ENCODE data around the gene OR51D1. TPM values are rescaled to one million over a fixed set of nuclear protein-coding genes. Genes with fewer than 3 reads are reported as not detected.

Gene OR51D1
- total RNA-seq, 1 experiment from 2014 or later, result not detected

GRCh38 chr11:4607096-4607495 is 30.2 kb upstream of the OR51D1 start:
- Histone ChIP-seq H3K36me3 (ENCODE audit: low read depth, low read length) (no peaks in the 10 kb centered on the region), H3K4me3 (ENCODE audit: low read length) (peak overlapping the region; percentile 75), H3K4me2 (ENCODE audit: low read length) (peak overlapping the region; percentile 81), H3K9me2 (replicated peaks; ENCODE audit: low read length) (no peaks in the 10 kb centered on the region), H3K9me3 (ENCODE audit: low read length) (no peaks in the 10 kb centered on the region), H2AFZ (ENCODE audit: low read length) (peak overlapping the region; percentile 99), H3K4me1 (ENCODE audit: insufficient read depth, low read length) (peaks cover 15% of the 10 kb centered on the region), H3K27ac (ENCODE audit: low read length) (no peak overlapping the region), H4K20me1 (ENCODE audit: low read length) (no peaks in the 10 kb centered on the region), H3K27me3 (ENCODE audit: low read length) (no peaks in the 10 kb centered on the region), H3K79me2 (ENCODE audit: low read length) (no peaks in the 10 kb centered on the region), H3F3A (ENCODE audit: low read length, unreplicated experiment) (no peaks in the 10 kb centered on the region), H3K9ac (ENCODE audit: low read length) (peak overlapping the region; percentile 75)
- no peak for ATAC-seq
- BruUV-seq (replicated peaks), result no TSS peak
- ChIA-PET CTCF (no interaction called here), POLR2A (ENCODE audit: unreplicated experiment) (no interaction called here)
- intact Hi-C loops (cut with micrococcal nuclease), result no loop called here
- no peak for DNase-seq
- TF ChIP-seq EZH2 (IDR thresholded peaks at IDR 0.05; ENCODE audit: low read length, unreplicated experiment) (no peak), CTCF (conservative IDR thresholded peaks at IDR 0.05; ENCODE audit: low read depth, low read length) (no peak), EZH2phosphoT487 (IDR thresholded peaks at IDR 0.05; ENCODE audit: borderline replicate concordance, low read length) (no peak)

GRCh38 chr11:4607781-4608666 is 29.3 kb upstream of the OR51D1 start, which contains the start of gene TRIM68:
Gene TRIM68 (minus strand): TSS chr11:4608231. CDS start chr11:4605504, 2,727 bp downstream.
- CTCF ChIA-PET, result no interaction called here
- H3K27me3 ChIP-seq (ENCODE audit: low read length), result no peaks in the 10 kb centered on the region
- TF ChIP-seq EZH2 (IDR thresholded peaks at IDR 0.05; ENCODE audit: low read length, unreplicated experiment), result no peak
- TF ChIP-seq EZH2phosphoT487 (IDR thresholded peaks at IDR 0.05; ENCODE audit: borderline replicate concordance, low read length), result no peak
- TF ChIP-seq CTCF (conservative IDR thresholded peaks at IDR 0.05; ENCODE audit: low read depth, low read length), result no peak
- H3K9me3 ChIP-seq (ENCODE audit: low read length), result no peaks in the 10 kb centered on the region
- peak within 1 kb of the TSS; percentile 75 for H3K9ac ChIP-seq (ENCODE audit: low read length)
- H3K27ac ChIP-seq (ENCODE audit: low read length), result peak within 1 kb of the TSS; percentile 35
- H2AFZ ChIP-seq (ENCODE audit: low read length), result peak within 1 kb of the TSS; percentile 99
- intact Hi-C loops (cut with micrococcal nuclease), result no loop called here
- peak within 1 kb of the TSS; percentile 81 for H3K4me2 ChIP-seq (ENCODE audit: low read length)
- H3K36me3 ChIP-seq (ENCODE audit: low read depth, low read length), result no peaks in the 10 kb centered on the region
- H3K79me2 ChIP-seq (ENCODE audit: low read length), result no peaks in the 10 kb centered on the region
- TSS peak; percentile 68 for BruUV-seq (replicated peaks)
- ATAC-seq (peak; percentile 99), DNase-seq (peak; percentile 94)
- peak within 1 kb of the TSS; percentile 75 for H3K4me3 ChIP-seq (ENCODE audit: low read length)
- peaks cover 15% of the 10 kb centered on the region for H3K4me1 ChIP-seq (ENCODE audit: insufficient read depth, low read length)
- H3K9me2 ChIP-seq (replicated peaks; ENCODE audit: low read length), result no peaks in the 10 kb centered on the region
- H4K20me1 ChIP-seq (ENCODE audit: low read length), result no peaks in the 10 kb centered on the region
- no peaks in the 10 kb centered on the region for H3F3A ChIP-seq (ENCODE audit: low read length, unreplicated experiment)
- POLR2A ChIA-PET (ENCODE audit: unreplicated experiment), result no interaction called here

Measured in PC-3 (cell line).